ENCODE results near the gene NLRP12.

DNA sequence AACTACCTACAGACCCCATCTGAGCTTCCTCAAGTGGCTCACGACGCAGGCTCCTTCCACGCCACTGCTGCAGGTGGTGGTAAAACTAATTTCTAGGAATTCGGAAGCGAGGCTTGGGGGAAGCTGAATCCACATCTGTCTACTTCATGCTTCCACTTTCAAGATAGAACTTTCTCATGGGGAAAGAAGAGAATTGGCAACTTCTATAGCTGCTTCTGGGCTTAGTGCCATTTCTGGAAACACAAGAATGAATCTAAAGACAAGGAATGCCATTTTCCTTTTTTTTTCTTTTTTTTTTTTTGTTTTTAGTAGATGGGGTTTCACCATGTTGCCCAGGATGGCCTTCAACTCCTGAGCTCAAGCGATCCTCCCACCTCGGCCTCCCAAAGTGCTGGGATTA, 2.8 kb upstream of the NLRP12 start:
- no peak for TF ChIP-seq NFIC (IDR thresholded peaks at IDR 0.05; ENCODE audit: borderline replicate concordance)
- TF ChIP-seq RXRA (IDR thresholded peaks at IDR 0.05; ENCODE audit: borderline replicate concordance, low read depth) = no peak
- TF ChIP-seq YY1 (IDR thresholded peaks at IDR 0.05; ENCODE audit: low read depth) = no peak
- TF ChIP-seq, protein P1, sequence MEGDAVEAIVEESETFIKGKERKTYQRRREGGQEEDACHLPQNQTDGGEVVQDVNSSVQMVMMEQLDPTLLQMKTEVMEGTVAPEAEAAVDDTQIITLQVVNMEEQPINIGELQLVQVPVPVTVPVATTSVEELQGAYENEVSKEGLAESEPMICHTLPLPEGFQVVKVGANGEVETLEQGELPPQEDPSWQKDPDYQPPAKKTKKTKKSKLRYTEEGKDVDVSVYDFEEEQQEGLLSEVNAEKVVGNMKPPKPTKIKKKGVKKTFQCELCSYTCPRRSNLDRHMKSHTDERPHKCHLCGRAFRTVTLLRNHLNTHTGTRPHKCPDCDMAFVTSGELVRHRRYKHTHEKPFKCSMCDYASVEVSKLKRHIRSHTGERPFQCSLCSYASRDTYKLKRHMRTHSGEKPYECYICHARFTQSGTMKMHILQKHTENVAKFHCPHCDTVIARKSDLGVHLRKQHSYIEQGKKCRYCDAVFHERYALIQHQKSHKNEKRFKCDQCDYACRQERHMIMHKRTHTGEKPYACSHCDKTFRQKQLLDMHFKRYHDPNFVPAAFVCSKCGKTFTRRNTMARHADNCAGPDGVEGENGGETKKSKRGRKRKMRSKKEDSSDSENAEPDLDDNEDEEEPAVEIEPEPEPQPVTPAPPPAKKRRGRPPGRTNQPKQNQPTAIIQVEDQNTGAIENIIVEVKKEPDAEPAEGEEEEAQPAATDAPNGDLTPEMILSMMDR (IDR thresholded peaks at IDR 0.05) = no peak
- no peak for TF ChIP-seq GABPA (IDR thresholded peaks at IDR 0.05; ENCODE audit: low read depth)
- TF ChIP-seq, protein P2, sequence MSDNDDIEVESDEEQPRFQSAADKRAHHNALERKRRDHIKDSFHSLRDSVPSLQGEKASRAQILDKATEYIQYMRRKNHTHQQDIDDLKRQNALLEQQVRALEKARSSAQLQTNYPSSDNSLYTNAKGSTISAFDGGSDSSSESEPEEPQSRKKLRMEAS (IDR thresholded peaks at IDR 0.05; ENCODE audit: low read depth) = no peak
- no peak for TF ChIP-seq RAD21 (IDR thresholded peaks at IDR 0.05; ENCODE audit: low read length)
- TF ChIP-seq, protein P3, sequence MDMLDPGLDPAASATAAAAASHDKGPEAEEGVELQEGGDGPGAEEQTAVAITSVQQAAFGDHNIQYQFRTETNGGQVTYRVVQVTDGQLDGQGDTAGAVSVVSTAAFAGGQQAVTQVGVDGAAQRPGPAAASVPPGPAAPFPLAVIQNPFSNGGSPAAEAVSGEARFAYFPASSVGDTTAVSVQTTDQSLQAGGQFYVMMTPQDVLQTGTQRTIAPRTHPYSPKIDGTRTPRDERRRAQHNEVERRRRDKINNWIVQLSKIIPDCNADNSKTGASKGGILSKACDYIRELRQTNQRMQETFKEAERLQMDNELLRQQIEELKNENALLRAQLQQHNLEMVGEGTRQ (IDR thresholded peaks at IDR 0.05; ENCODE audit: borderline replicate concordance, low read depth, low read length) = no peak
